ENCODE results near the gene PUM2.

PUM2 gene

GRCh38 chr2:20225294-20226151 is 125.1 kb downstream of the PUM2 start:
- no peaks in the 10 kb centered on the region for H3K9me3 Mint-ChIP-seq
- H3K4me3 Mint-ChIP-seq = peak overlapping the region; percentile 52
- H3K36me3 Mint-ChIP-seq = no peaks in the 10 kb centered on the region
- peaks cover 17% of the 10 kb centered on the region for H3K27me3 Mint-ChIP-seq
- no peak overlapping the region for H3K27ac Mint-ChIP-seq
- no peaks in the 10 kb centered on the region for H3K4me1 Mint-ChIP-seq

GRCh38 chr2:20224716-20225293 is 125.8 kb downstream of the PUM2 start, which contains the start of gene SDC1:
Gene SDC1 (minus strand): TSS chr2:20225130. CDS start chr2:20224867, 263 bp downstream.
- H3K9me3 Mint-ChIP-seq = no peaks in the 10 kb centered on the region
- H3K4me3 Mint-ChIP-seq = peak within 1 kb of the TSS; percentile 54
- peaks cover 20% of the 10 kb centered on the region for H3K27me3 Mint-ChIP-seq
- no peaks in the 10 kb centered on the region for H3K4me1 Mint-ChIP-seq
- no peak within 1 kb of the TSS for H3K27ac Mint-ChIP-seq
- H3K36me3 Mint-ChIP-seq = no peaks in the 10 kb centered on the region

GRCh38 chr2:20224164-20224715 is 126.4 kb downstream of the PUM2 start:
- H3K4me3 Mint-ChIP-seq = no peak overlapping the region
- H3K4me1 Mint-ChIP-seq = no peaks in the 10 kb centered on the region
- H3K27me3 Mint-ChIP-seq = peaks cover 20% of the 10 kb centered on the region
- H3K36me3 Mint-ChIP-seq = no peaks in the 10 kb centered on the region
- H3K27ac Mint-ChIP-seq = no peak overlapping the region
- H3K9me3 Mint-ChIP-seq = no peaks in the 10 kb centered on the region

GRCh38 chr2:20223407-20224163 is 127.1 kb downstream of the PUM2 start:
- Mint-ChIP-seq H3K27ac (no peak overlapping the region), H3K4me1 (no peaks in the 10 kb centered on the region), H3K36me3 (no peaks in the 10 kb centered on the region), H3K9me3 (no peaks in the 10 kb centered on the region), H3K27me3 (peaks cover 20% of the 10 kb centered on the region), H3K4me3 (no peak overlapping the region)

GRCh38 chr2:20222769-20223406 is 127.8 kb downstream of the PUM2 start:
- no peak overlapping the region for H3K27ac Mint-ChIP-seq
- no peaks in the 10 kb centered on the region for H3K4me1 Mint-ChIP-seq
- no peaks in the 10 kb centered on the region for H3K9me3 Mint-ChIP-seq
- H3K4me3 Mint-ChIP-seq = no peak overlapping the region
- no peaks in the 10 kb centered on the region for H3K36me3 Mint-ChIP-seq
- peaks cover 21% of the 10 kb centered on the region for H3K27me3 Mint-ChIP-seq

- Mint-ChIP-seq H3K4me1 (no peaks in the 10 kb centered on the region), H3K27ac (no peak overlapping the region), H3K27me3 (peaks cover 14% of the 10 kb centered on the region)
These were observed 128.5 kb downstream of the PUM2 start for GRCh38 chr2:20222014-20222768.

GRCh38 chr2:20221555-20221973 is 129.1 kb downstream of the PUM2 start:
- H3K4me1 Mint-ChIP-seq = no peaks in the 10 kb centered on the region
- no peaks in the 10 kb centered on the region for H3K9me3 Mint-ChIP-seq
- no peak overlapping the region for H3K4me3 Mint-ChIP-seq
- H3K36me3 Mint-ChIP-seq = no peaks in the 10 kb centered on the region
- no peak overlapping the region for H3K27ac Mint-ChIP-seq
- peaks cover 14% of the 10 kb centered on the region for H3K27me3 Mint-ChIP-seq

More at GRCh38 chr2:20222014-20222768, 128.5 kb downstream of the PUM2 start:
- Mint-ChIP-seq H3K9me3 (no peaks in the 10 kb centered on the region), H3K36me3 (no peaks in the 10 kb centered on the region), H3K4me3 (no peak overlapping the region)

- H3K27ac Mint-ChIP-seq = no peak overlapping the region
- H3K4me1 Mint-ChIP-seq = no peaks in the 10 kb centered on the region
- H3K27me3 Mint-ChIP-seq = peaks cover 14% of the 10 kb centered on the region
- no peaks in the 10 kb centered on the region for H3K9me3 Mint-ChIP-seq
- H3K4me3 Mint-ChIP-seq = no peak overlapping the region
- no peaks in the 10 kb centered on the region for H3K36me3 Mint-ChIP-seq
These were observed 129.7 kb downstream of the PUM2 start for GRCh38 chr2:20220806-20221554.

- Mint-ChIP-seq H3K9me3 (no peaks in the 10 kb centered on the region), H3K27me3 (peaks cover 11% of the 10 kb centered on the region), H3K4me1 (no peaks in the 10 kb centered on the region), H3K27ac (no peak overlapping the region), H3K36me3 (no peaks in the 10 kb centered on the region), H3K4me3 (no peak overlapping the region)
These were observed 130.8 kb downstream of the PUM2 start for GRCh38 chr2:20219763-20220380.

- peaks cover 11% of the 10 kb centered on the region for H3K27me3 Mint-ChIP-seq
- no peak overlapping the region for H3K4me3 Mint-ChIP-seq
- H3K9me3 Mint-ChIP-seq = no peaks in the 10 kb centered on the region
- no peaks in the 10 kb centered on the region for H3K36me3 Mint-ChIP-seq
- H3K27ac Mint-ChIP-seq = no peak overlapping the region
- H3K4me1 Mint-ChIP-seq = no peaks in the 10 kb centered on the region
These were observed 132.0 kb downstream of the PUM2 start for GRCh38 chr2:20218331-20219320.

- Mint-ChIP-seq H3K27ac (no peak overlapping the region), H3K36me3 (no peaks in the 10 kb centered on the region), H3K4me3 (no peak overlapping the region), H3K27me3 (peaks cover 11% of the 10 kb centered on the region), H3K4me1 (no peaks in the 10 kb centered on the region), H3K9me3 (no peaks in the 10 kb centered on the region)
These were observed 133.3 kb downstream of the PUM2 start for GRCh38 chr2:20217041-20217970.

Data from activated naive CD4-positive, alpha-beta T cell treated with anti-CD3 and anti-CD28 coated beads, Interleukin-2, amount 50 U/mL, for 24 hours (primary cell).